Heart right ventricle (tissue), 16 donors: ENCODE data around the gene CD300C. TPM values are rescaled to one million over a fixed set of nuclear protein-coding genes. Genes with fewer than 3 reads are reported as not detected.

Source experiments
- ATAC-seq, 8 donors: fragments of 200-7000 bp; cut with Tn5 transposase; one replicate each; pipeline ENCODE4 v1.9.1; 2020; ENCODE audit warnings: mild to moderate bottlenecking in 8 of 8, moderate library complexity in 8 of 8, moderate number of reproducible peaks in 1 of 8
- DNase-seq, 2 donors: peaks; one replicate each; pipeline ENCODE4 v3.0.0-alpha.2; 2020
- H3K27ac ChIP-seq, 10 donors: fragments of 200-600 bp; sonication (generic) in 2 of 10; one replicate each; pipeline versions ENCODE4 v1.5.0 to v1.8.0; 2020 to 2022; ENCODE audit warnings: mild to moderate bottlenecking in 3 of 10
- H3K27me3 ChIP-seq, 7 donors: fragments of 200-600 bp; one replicate each; pipeline ENCODE4 v1.8.0; 2021 to 2022; ENCODE audit warnings: mild to moderate bottlenecking in 2 of 7
- H3K36me3 ChIP-seq, 9 donors: fragments of 200-600 bp; sonication (generic) in 1 of 9; one replicate each; pipeline versions ENCODE4 v1.5.0 to v1.8.0; 2020 to 2022; ENCODE audit warnings: mild to moderate bottlenecking in 2 of 9
- H3K4me1 ChIP-seq, 9 donors: fragments of 200-600 bp; sonication (generic) in 1 of 9; one replicate each; pipeline versions ENCODE4 v1.5.0 to v1.8.0; 2020 to 2022; ENCODE audit warnings: mild to moderate bottlenecking in 4 of 9
- H3K4me3 ChIP-seq, 10 donors: fragments of 200-600 bp; sonication (generic) in 2 of 10; one replicate each; pipeline versions ENCODE4 v1.5.0 to v1.8.0; 2020 to 2022; ENCODE audit warnings: mild to moderate bottlenecking in 7 of 10, moderate library complexity in 2 of 10
- H3K9me3 ChIP-seq, 11 donors: fragments of 200-600 bp in 10 of 11; sonication (generic) in 2 of 11; one replicate each; pipeline versions ENCODE4 v1.5.0 to v1.8.0; 2013 to 2022; ENCODE audit warnings: mild to moderate bottlenecking in 2 of 11, control low read depth in 1 of 11, moderate library complexity in 1 of 11
- WGBS, 2 donors: extraction: QIAGEN DNeasy Blood & Tissue Kit; methylation state at CpG; one replicate each; pipeline ENCODE4 v1.1.7; 2013; ENCODE audit warnings: inconsistent platforms in 1 of 2; 5-methylcytosine and 5-hydroxymethylcytosine counted together
- intact Hi-C, 10 donors: fragments of 100-400 bp; cut with DNase I; formaldehyde crosslinking; loops; one replicate each; pipeline versions ENCODE4 v1.11.1 to v1.14.2; 2022
- polyA plus RNA-seq, 2 donors: library from polyadenylated mRNA; stranded (reverse); fragments of 200-250 nt; gene quantifications; one replicate each; pipeline ENCODE4 v1.2.3, GENCODE V29; 2013
- total RNA-seq, 10 donors: library from RNA; stranded (reverse); fragmentation: NEBNext Ultra II Directional in 3 of 10; extraction: Animal tissue kit (Norgen Biotek cat#: 25700) in 3 of 10; gene quantifications; one replicate each; pipeline versions ENCODE4 v1.2.1 to v1.2.4, GENCODE V29; 2021 to 2023
- TF ChIP-seq, protein P1 (sequence below), 9 donors: fragments of 200-600 bp; sonication (generic) in 2 of 9; IDR thresholded peaks; one replicate each; pipeline versions ENCODE4 v1.5.0 to v1.8.0; 2021 to 2022; ENCODE audit warnings: antibody characterized with exemption in 9 of 9, mild to moderate bottlenecking in 5 of 9, moderate library complexity in 1 of 9
- donor health status: Arrhythmogenic right ventricular cardiomyopathy.
- donor health status: ischemic (EF 13 %, LVEDD 7.1; RV severe dilation, severe dysfunction).
- donor health status: healthy with polysubstance abuse.
- donor health status: DM: no; HTN: yes; CAD: no.
- donor health status: DM: no; HTN: no; CAD: no.
- donor health status: ischemic (EF 25% LVEDD 6.9; RV normal size, moderate dysfunction).
- donor health status: ischemic (EF 25% LVEDD 5.7; RV mildly dilated, moderate dysfunction).
- donor health status: healthy.
- donor health status: DM: yes; HTN: yes; CAD: no.
- donor health status: Ischemic cardiomyopathy.
- donor health status: ischemic (EF 35%, LVEDD 5.7; RV mildly dilated, moderate dysfunction).
- donor health status: nonischemic (EF 11% LVEDD 7.7; RV severe dilation, severe dysfunction).
- donor health status: DM: yes; HTN: yes; CAD: no.
- donor health status: PGD.
- donor health status: ischemic (EF 29% LVEDD 5.4; RV normal size, mild dysfunction).
- donor health status: nonischemic (EF 23%, LVEDD 6.1; RV moderate dilation, normal function).

The CD300C gene
- total and polyA plus RNA-seq, 12 donors: 0.21 to 3.2 (median 0.55) TPM

DNA sequence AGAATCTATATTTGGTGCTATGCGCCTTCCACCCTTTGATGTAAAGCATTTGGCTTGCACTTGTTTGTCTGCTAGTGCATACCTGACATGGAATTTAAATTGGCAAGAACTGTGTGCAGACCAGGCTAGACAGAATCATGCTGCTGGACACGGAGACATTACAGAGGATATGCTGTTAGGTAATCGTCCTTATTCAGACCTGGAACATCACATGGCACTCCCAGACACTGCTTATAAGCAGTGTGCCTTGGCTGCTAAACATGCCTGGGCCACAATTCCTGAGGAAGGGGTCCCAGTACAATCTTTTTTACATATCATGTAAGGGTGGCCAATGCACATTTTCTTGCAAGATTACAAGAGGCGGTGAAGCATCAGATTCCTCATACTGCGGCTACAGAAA lies 39.8 kb upstream of the CD300C start:
- TF ChIP-seq, protein P1, sequence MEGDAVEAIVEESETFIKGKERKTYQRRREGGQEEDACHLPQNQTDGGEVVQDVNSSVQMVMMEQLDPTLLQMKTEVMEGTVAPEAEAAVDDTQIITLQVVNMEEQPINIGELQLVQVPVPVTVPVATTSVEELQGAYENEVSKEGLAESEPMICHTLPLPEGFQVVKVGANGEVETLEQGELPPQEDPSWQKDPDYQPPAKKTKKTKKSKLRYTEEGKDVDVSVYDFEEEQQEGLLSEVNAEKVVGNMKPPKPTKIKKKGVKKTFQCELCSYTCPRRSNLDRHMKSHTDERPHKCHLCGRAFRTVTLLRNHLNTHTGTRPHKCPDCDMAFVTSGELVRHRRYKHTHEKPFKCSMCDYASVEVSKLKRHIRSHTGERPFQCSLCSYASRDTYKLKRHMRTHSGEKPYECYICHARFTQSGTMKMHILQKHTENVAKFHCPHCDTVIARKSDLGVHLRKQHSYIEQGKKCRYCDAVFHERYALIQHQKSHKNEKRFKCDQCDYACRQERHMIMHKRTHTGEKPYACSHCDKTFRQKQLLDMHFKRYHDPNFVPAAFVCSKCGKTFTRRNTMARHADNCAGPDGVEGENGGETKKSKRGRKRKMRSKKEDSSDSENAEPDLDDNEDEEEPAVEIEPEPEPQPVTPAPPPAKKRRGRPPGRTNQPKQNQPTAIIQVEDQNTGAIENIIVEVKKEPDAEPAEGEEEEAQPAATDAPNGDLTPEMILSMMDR (IDR thresholded peaks at IDR 0.05): no peak
- Histone ChIP-seq H3K9me3 (peaks cover 0 to 16% (median 0%) of the 10 kb centered on the region in 11 donors), H3K4me1 (no peaks in the 10 kb centered on the region), H3K4me3 (no peak overlapping the region), H3K27me3 (peaks cover 0 to 26% (median 0%) of the 10 kb centered on the region in 7 donors), H3K27ac (no peak overlapping the region), H3K36me3 (no peaks in the 10 kb centered on the region)
- DNase-seq (no peak), ATAC-seq (no peak)
- intact Hi-C loops: loop anchor here in 1 of 10 donors (5.0 kb wide), 1 partner anchor 808 kb away; no protein-coding TSS in a partner anchor
- 64 to 69% methylated on average over 5 of the region's 5 CpGs for WGBS, 2 donors

DNA sequence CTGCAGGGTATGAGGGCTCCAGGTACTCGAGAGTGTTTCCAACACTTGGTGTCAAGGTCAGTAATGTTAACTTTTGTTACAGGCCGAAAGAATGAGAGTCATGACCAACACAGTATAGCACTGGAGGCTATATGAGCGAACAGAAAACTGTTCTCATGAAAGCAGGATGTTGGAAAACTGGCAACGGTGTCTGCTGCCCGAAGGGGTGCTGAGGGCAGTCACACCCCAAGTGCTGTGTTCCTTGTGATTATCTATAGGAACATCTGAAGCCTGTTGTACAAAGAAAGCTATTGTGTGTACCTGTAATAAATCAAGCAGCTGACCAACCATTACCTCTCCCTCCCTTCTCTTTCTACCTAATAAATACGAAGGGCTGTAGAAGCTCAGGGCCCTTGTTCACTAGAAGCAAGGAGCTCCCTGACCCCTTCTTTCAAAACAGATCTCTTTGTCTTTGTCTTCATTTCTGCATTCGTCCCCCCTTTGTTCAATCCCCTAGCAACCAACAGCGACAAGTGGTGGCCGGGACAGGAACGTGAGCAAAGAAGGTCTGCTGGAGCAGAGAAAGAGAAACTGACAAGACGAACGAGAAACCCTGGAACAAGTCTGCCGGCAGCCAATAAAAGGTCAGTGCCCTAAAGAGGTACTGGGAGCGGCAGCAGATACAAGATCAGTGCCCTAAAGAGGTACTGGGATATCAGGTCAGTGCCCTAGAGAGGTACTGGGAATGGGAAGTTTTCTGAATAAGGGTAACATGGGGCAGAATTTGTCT lies 38.6 kb upstream of the CD300C start:
- 68 to 80% methylated on average over 14 of the region's 14 CpGs for WGBS, 2 donors
- TF ChIP-seq, protein P1 (IDR thresholded peaks at IDR 0.05): no peak
- no peaks in the 10 kb centered on the region for H3K36me3 ChIP-seq
- H3K4me3 ChIP-seq: no peak overlapping the region
- intact Hi-C loops: loop anchor here in 1 of 10 donors (5.0 kb wide), 1 partner anchor 807 kb away; no protein-coding TSS in a partner anchor
- no peaks in the 10 kb centered on the region for H3K4me1 ChIP-seq
- no peak overlapping the region for H3K27ac ChIP-seq
- peaks cover 0 to 13% (median 0%) of the 10 kb centered on the region in 7 donors for H3K27me3 ChIP-seq
- ATAC-seq: no peak
- peaks cover 0 to 16% (median 0%) of the 10 kb centered on the region in 11 donors for H3K9me3 ChIP-seq
- no peak for DNase-seq

DNA sequence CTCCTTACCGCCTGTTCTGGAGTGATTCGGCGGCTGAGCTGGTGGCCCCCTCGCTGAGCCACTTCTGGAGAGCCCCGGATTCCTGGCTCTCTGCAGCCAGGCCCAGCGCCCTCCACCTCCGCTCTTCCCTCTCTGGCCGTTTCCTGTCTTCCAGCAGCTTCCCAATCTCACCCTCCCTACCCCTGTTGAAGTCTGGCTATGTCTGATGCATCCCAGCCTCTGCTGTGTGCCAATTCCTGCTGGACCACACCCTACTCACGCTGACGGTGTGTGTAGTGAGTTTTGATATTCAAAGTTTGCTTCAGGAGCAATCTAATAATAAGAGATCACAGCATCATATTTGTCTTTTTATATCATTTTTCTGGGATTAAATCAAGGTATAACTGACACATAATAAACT lies 36.7 kb upstream of the CD300C start:
- TF ChIP-seq, protein P1 (IDR thresholded peaks at IDR 0.05): no peak
- ATAC-seq: no peak
- no peak overlapping the region for H3K4me3 ChIP-seq
- no peak overlapping the region for H3K27ac ChIP-seq
- no peak for DNase-seq
- H3K27me3 ChIP-seq: peaks cover 0 to 12% (median 4%) of the 10 kb centered on the region in 7 donors
- 61 to 63% methylated on average over 10 of the region's 10 CpGs for WGBS, 2 donors
- H3K9me3 ChIP-seq: peaks cover 0 to 11% (median 0%) of the 10 kb centered on the region in 11 donors
- intact Hi-C loops: no loop called here
- no peaks in the 10 kb centered on the region for H3K4me1 ChIP-seq
- H3K36me3 ChIP-seq: no peaks in the 10 kb centered on the region

DNA sequence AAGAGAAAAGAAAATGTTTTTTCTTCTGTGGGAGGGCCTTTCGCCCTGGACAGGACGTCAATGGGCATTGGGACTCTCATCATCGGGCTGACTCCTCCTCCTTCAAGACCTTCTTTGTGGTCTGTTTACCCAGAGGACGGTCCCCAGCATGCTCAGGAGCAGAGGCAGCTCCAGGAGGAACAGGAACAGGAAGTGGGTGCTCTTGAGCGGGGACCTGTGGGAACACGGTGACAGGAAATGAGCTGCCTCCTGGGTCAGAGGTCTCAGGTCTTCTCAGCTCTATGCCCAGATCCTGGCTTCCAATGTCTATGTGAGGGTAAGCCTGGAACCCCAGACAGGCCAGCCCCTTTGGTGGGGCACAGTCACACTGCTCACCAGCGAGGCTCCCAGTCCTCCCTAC lies 34.0 kb upstream of the CD300C start:
- no peaks in the 10 kb centered on the region for H3K4me1 ChIP-seq
- H3K4me3 ChIP-seq: no peak overlapping the region
- intact Hi-C loops: no loop called here
- peaks cover 0 to 26% (median 10%) of the 10 kb centered on the region in 7 donors for H3K27me3 ChIP-seq
- H3K9me3 ChIP-seq: peaks cover 0 to 11% (median 0%) of the 10 kb centered on the region in 11 donors
- no peak for DNase-seq
- TF ChIP-seq, protein P1 (IDR thresholded peaks at IDR 0.05): no peak
- 59 to 63% methylated on average over 7 of the region's 7 CpGs for WGBS, 2 donors
- ATAC-seq: no peak
- no peaks in the 10 kb centered on the region for H3K36me3 ChIP-seq
- no peak overlapping the region for H3K27ac ChIP-seq
